GM15510 (cell line): ENCODE measurements around the gene G3BP1.

Source experiments
- POLR2A ChIP-seq: IDR thresholded peaks from 3 replicates; pipeline ENCODE4 v1.6.1; 2011; ENCODE audit warnings: borderline replicate concordance; ENCODE audit not compliant: insufficient read length; ENCODE audit errors: extremely low read depth

G3BP1 gene

GRCh38 chr5:151745071-151745705 is 26.6 kb upstream of the G3BP1 start:
- TF ChIP-seq POLR2A, result no peak

- no peak for TF ChIP-seq POLR2A
Measured at GRCh38 chr5:151750121-151750520, 21.6 kb upstream of the G3BP1 start.

DNA sequence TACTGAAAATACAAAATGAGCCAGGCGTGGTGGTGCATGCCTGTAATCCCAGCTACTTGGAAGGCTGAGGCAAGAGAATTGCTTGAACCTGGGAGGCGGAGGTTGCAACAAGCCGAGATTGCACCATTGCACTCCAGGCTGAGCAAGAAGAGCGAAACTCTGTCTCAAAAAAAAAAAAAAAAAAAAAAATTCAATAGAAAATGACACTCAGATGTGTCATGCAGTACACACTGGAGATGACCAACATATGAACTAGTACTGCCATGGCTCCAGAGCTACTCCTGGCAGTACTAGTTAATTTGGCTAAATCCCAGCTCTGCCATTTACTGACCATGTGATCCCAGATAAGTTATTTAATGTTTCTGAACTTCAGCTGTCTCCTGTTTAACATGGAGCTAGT is 20.7 kb upstream of the G3BP1 start:
- TF ChIP-seq POLR2A, result no peak

- TF ChIP-seq POLR2A, result no peak
Measured at GRCh38 chr5:151751593-151751992, 20.2 kb upstream of the G3BP1 start.

GRCh38 chr5:151755383-151755782 is 16.4 kb upstream of the G3BP1 start:
- TF ChIP-seq POLR2A, result no peak

GRCh38 chr5:151757233-151758140 is 14.3 kb upstream of the G3BP1 start:
- no peak for TF ChIP-seq POLR2A

DNA sequence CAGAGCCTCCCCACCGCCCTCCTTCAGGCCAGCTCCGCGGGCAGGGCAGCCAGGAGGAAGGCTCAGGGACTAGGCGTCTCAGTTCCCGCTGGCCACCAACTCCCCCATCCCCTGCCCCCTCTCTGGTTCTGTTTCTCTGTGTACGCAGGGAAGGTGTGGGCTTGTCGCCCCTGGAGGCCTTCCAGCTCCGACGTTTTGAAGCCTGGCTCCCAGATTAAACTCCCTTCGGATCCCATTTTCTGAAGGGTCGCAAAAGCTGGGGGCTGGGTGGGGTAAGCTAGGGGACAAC is 13.7 kb upstream of the G3BP1 start:
- no peak for TF ChIP-seq POLR2A

GRCh38 chr5:151758430-151759241 is 13.1 kb upstream of the G3BP1 start, which contains the start of gene ATOX1:
Gene ATOX1, minus strand, starts transcription at chr5:151758631. Its CDS starts 80 bp downstream, at chr5:151758551.
- TF ChIP-seq POLR2A, result peak; percentile 98

GRCh38 chr5:151764801-151765200 is 7.0 kb upstream of the G3BP1 start:
- TF ChIP-seq POLR2A, result no peak

DNA sequence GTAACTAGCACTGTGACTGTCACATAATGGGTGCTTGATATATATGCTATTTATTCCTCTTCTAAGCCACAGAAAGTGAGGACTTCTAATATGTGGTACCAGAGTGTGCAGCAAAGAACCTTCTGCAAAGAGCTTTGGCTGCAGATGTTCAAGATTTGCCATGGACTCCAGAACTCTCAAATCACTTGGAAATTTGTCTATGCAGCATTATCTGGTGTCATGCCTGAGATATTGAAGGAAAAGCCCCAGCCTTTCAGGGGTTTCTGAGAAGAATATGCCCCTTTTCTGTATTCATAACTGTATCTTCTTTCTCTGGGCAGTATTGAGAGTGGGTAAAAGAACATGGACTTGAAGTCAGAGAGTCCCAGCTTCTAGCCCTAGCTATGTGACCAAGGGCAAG is 4.8 kb upstream of the G3BP1 start:
- no peak for TF ChIP-seq POLR2A

GRCh38 chr5:151770383-151771258 is 1.1 kb upstream of the G3BP1 start:
- TF ChIP-seq POLR2A, result peak; percentile 68

DNA sequence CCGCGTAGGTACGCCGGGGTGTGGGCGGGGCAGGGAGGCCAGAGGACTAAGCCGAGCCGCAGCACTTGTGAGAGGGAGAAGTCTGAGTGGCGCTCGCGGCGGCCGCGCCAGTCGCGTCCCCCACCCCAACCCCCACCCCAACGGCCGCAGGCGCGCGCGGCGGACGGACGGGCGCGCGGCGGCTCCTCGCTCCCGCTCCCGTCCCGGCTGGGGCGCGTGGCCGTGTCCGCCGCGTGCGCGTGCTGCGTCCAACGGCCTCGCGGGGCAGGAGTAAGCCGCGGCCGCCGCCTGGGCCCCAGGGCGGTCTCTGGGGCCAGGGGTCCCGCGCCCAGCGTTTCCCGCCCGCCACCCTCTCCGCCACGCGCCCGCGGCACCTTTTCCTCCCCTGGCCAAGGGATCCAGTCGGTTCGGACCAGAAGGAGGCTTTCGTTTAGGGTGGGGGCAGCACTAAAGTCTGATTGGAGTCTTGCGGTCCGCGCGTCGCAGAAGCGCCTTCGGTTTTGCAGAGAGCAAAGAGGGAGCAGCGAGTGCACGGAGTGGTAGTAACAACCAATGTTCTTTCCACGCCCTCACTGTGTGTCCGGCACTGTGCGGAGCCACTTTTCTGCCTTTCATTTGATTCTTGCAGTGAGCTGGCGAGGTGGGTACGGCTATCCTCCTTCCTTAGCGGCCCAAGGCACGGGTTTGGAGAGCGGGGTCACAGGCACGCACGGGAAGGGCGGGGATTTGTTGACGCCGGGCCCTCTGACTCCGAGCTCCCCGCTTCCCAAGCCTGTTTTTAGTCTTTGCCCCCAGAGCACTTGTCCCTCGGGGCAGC is 483 bp downstream of the G3BP1 start:
- TF ChIP-seq POLR2A, result peak; percentile 36

DNA sequence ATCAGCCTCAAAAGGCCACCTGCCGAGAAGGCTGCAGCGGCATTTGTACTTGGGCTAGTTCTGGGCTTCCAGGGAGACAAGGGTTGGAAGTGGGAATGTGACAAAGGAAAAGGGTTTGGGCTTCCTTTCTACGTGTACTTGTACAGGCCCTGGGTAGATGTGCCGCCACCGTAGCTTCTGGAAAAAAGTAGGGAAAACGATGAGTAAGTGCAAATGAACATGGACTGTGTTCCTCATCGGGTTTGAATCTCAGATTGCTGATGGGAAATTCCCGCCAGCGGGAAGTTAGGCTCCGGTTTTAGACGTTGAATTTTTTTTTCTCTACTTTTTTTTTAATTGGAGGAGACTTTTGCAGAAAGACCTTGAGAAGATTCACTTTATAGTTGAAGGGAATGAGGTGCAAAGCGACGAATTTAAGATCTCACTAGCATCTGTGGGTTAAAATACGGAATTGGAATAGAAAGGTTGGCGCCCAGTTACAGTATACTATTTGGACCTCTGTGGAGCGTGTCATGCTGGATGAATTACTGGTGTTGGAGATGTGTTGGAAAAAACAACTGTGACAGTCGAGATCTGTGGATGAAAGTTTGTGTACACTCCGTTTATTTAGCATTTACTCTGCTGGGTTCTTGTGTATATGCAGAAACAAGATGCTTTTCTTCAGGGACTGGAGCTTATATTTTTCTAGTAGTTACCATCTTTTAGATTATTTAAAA is 1.2 kb downstream of the G3BP1 start:
- no peak for TF ChIP-seq POLR2A

DNA sequence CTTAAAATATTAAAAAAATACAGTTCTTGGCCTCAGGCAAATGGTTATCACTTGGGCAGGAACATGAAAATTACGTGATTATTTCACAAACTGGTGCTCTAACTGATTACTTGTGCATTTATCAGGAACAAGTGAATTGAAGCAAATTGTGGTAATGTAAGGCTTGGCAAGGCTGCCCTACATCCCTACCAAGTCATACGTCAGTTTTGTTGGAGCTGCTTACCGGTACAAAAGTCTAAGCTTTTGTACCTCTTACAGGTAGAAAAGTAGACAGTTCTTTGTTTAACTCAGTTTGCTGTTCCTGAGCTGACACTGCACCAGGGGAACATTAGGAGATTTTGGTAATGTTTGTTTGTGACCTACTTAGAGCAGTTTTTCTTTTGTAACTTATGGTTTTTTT is 2.2 kb downstream of the G3BP1 start:
- no peak for TF ChIP-seq POLR2A
